Sigmoid colon (tissue), 4 donors: ENCODE results near the gene CDC14B.

Source experiments
- EP300 ChIP-seq, 4 donors: sonication (generic); formaldehyde crosslinking; IDR thresholded peaks; one replicate each; pipeline ENCODE4 v1.6.1; 2017; ENCODE audit warnings: antibody characterized with exemption in 4 of 4
- POLR2A ChIP-seq, 2 donors: fragments of 450-650 bp; IDR thresholded peaks; one replicate each; pipeline ENCODE4 v1.6.1; 2016; ENCODE audit warnings: antibody characterized with exemption in 2 of 2, mild to moderate bottlenecking in 2 of 2, moderate library complexity in 2 of 2
- POLR2AphosphoS5 ChIP-seq, 4 donors: sonication (generic); formaldehyde crosslinking; IDR thresholded peaks; one replicate each; pipeline ENCODE4 v1.6.1; 2017; ENCODE audit warnings: antibody characterized with exemption in 4 of 4
- TF ChIP-seq, protein P1 (sequence below), 4 experiments: fragments of 450-650 bp in 3 of 4; fragments of 200-600 bp in 1 of 4; IDR thresholded peaks; one replicate each; pipeline ENCODE4 v1.5.1; 2016 to 2019; ENCODE audit warnings: antibody characterized with exemption in 4 of 4, mild to moderate bottlenecking in 3 of 4, moderate library complexity in 2 of 4

DNA sequence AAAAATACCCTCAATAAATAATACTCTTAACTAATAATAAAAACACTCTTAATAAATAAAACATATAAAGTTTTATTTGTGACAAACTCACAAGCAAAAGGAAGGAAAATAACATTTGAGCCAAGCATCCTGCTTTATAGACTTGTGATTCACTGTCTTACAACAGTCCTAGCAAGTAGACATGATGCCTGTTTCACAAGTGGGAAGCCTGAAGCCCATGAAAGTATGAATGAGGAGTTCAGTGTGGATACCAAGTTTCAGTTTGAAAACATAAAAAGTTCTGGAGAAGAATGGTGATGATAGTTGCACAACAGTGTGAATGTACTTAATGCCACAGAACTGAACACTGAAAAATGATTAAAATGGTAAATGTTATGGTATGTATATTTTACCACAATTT lies 158.8 kb downstream of the CDC14B start:
- TF ChIP-seq, protein P1, sequence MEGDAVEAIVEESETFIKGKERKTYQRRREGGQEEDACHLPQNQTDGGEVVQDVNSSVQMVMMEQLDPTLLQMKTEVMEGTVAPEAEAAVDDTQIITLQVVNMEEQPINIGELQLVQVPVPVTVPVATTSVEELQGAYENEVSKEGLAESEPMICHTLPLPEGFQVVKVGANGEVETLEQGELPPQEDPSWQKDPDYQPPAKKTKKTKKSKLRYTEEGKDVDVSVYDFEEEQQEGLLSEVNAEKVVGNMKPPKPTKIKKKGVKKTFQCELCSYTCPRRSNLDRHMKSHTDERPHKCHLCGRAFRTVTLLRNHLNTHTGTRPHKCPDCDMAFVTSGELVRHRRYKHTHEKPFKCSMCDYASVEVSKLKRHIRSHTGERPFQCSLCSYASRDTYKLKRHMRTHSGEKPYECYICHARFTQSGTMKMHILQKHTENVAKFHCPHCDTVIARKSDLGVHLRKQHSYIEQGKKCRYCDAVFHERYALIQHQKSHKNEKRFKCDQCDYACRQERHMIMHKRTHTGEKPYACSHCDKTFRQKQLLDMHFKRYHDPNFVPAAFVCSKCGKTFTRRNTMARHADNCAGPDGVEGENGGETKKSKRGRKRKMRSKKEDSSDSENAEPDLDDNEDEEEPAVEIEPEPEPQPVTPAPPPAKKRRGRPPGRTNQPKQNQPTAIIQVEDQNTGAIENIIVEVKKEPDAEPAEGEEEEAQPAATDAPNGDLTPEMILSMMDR (IDR thresholded peaks at IDR 0.05) = no peak
- TF ChIP-seq POLR2AphosphoS5 (IDR thresholded peaks at IDR 0.05) (no peak), POLR2A (IDR thresholded peaks at IDR 0.05) (no peak), EP300 (IDR thresholded peaks at IDR 0.05) (no peak)
